GM12878 (cell line): ENCODE results near the gene RPL29. TPM values are rescaled to one million over a fixed set of nuclear protein-coding genes. Genes with fewer than 3 reads are reported as not detected.

Source experiments
- BMI1 ChIP-seq: fragments of 450-650 bp; IDR thresholded peaks from 2 replicates; pipeline ENCODE4 v1.6.1; 2016; ENCODE audit warnings: mild to moderate bottlenecking, moderate library complexity, borderline replicate concordance
- BRCA1 ChIP-seq: IDR thresholded peaks from 2 replicates; pipeline ENCODE4 v1.6.1; 2011; ENCODE audit warnings: low read depth, low read length, improper control_type of control experiment
- CHD2 ChIP-seq: IDR thresholded peaks from 2 replicates; pipeline ENCODE4 v1.6.1; 2011; ENCODE audit warnings: low read depth, low read length, improper control_type of control experiment, borderline replicate concordance
- CHD4 ChIP-seq: fragments of 200-600 bp; sonication (generic); IDR thresholded peaks from 2 replicates; pipeline ENCODE4 v1.6.1; 2016; ENCODE audit warnings: mild to moderate bottlenecking
- FOXM1 ChIP-seq: IDR thresholded peaks from 2 replicates; pipeline ENCODE4 v1.6.1; 2012; ENCODE audit warnings: low read depth, mild to moderate bottlenecking, inconsistent platforms, low read length, moderate library complexity
- MEF2A ChIP-seq: IDR thresholded peaks from 2 replicates; pipeline ENCODE4 v1.6.1; 2011; ENCODE audit warnings: low read depth, mild to moderate bottlenecking, low read length, moderate library complexity; ENCODE audit not compliant: insufficient read depth
- MYC ChIP-seq: IDR thresholded peaks from 2 replicates; pipeline ENCODE4 v1.6.1; 2011; ENCODE audit warnings: mild to moderate bottlenecking, low read length, moderate library complexity, inconsistent platforms; ENCODE audit not compliant: insufficient read depth, insufficient replicate concordance, insufficient read length, severe bottlenecking
- NFIC ChIP-seq: IDR thresholded peaks from 2 replicates; pipeline ENCODE4 v1.6.1; 2012; ENCODE audit warnings: low read depth, mild to moderate bottlenecking, inconsistent platforms, low read length, moderate library complexity
- NFYA ChIP-seq: IDR thresholded peaks from 2 replicates; pipeline ENCODE4 v1.6.1; 2011; ENCODE audit warnings: low read depth, mild to moderate bottlenecking, low read length, improper control_type of control experiment, borderline replicate concordance
- NR2F1 ChIP-seq: fragments of 450-650 bp; conservative IDR thresholded peaks from 2 replicates; pipeline ENCODE4 v1.6.1; 2017; ENCODE audit warnings: mild to moderate bottlenecking
- NRF1 ChIP-seq: conservative IDR thresholded peaks from 2 replicates; pipeline ENCODE4 v1.6.1; 2011; ENCODE audit warnings: mild to moderate bottlenecking, low read depth, low read length, improper control_type of control experiment
- RELA ChIP-seq: fragments of 450-650 bp; IDR thresholded peaks from 2 replicates; pipeline ENCODE4 v1.8.0; 2014; ENCODE audit warnings: borderline replicate concordance; ENCODE audit not compliant: partially characterized antibody
- SMAD5 ChIP-seq: IDR thresholded peaks from 2 replicates; pipeline ENCODE4 v1.6.1; 2016; ENCODE audit warnings: antibody characterized with exemption, low read depth
- SMARCA5 ChIP-seq: fragments of 450-650 bp; IDR thresholded peaks from 2 replicates; pipeline ENCODE4 v1.6.1; 2017; ENCODE audit warnings: mild to moderate bottlenecking
- SMC3 ChIP-seq: IDR thresholded peaks from 2 replicates; pipeline ENCODE4 v1.6.1; 2011; ENCODE audit warnings: low read length, improper control_type of control experiment, borderline replicate concordance
- SREBF1 ChIP-seq: IDR thresholded peaks from 2 replicates; pipeline ENCODE4 v1.6.1; 2012; ENCODE audit warnings: mild to moderate bottlenecking, low read length
- SUPT20H ChIP-seq: IDR thresholded peaks from 2 replicates; pipeline ENCODE4 v1.6.1; 2011; ENCODE audit warnings: low read depth, mild to moderate bottlenecking, low read length, moderate library complexity, borderline replicate concordance; ENCODE audit not compliant: control insufficient read depth
- TARDBP ChIP-seq: IDR thresholded peaks from 2 replicates; pipeline ENCODE4 v1.6.1; 2016; ENCODE audit warnings: borderline replicate concordance
- TCF7 ChIP-seq: IDR thresholded peaks from 2 replicates; pipeline ENCODE4 v1.6.1; 2014; ENCODE audit warnings: antibody characterized with exemption, borderline replicate concordance
- ZBTB33 ChIP-seq: fragments of 450-650 bp; IDR thresholded peaks from 2 replicates; pipeline ENCODE4 v1.6.1; 2017; ENCODE audit warnings: mild to moderate bottlenecking
- ZBTB4 ChIP-seq: fragments of 450-650 bp; formaldehyde crosslinking; IDR thresholded peaks from 2 replicates; pipeline ENCODE4 v1.4.0; 2022; ENCODE audit warnings: mild to moderate bottlenecking, moderate library complexity
- ZBTB40 ChIP-seq: fragments of 450-650 bp; IDR thresholded peaks from 2 replicates; pipeline ENCODE4 v1.6.1; 2016; ENCODE audit warnings: mild to moderate bottlenecking, moderate library complexity, borderline replicate concordance
- ZNF207 ChIP-seq: fragments of 450-650 bp; IDR thresholded peaks from 2 replicates; pipeline ENCODE4 v1.6.1; 2014; ENCODE audit warnings: antibody characterized with exemption, mild to moderate bottlenecking, borderline replicate concordance
- polyA plus RNA-seq, 11 experiments: library from polyadenylated mRNA; depleted of rRNA in 4 of 11; unstranded in 6 of 11; stranded (reverse) in 5 of 11; fragments of >200 nt; fragmentation: Nextera tagmentation in 4 of 11; fragmentation: Illumina TruSeq in 1 of 11; extraction: Ambion mirVana in 4 of 11; extraction: Trizol in 1 of 11; gene quantifications; 1 replicate in 1 of 11; 2 replicates in 10 of 11; pipeline versions ENCODE4 v1.2.1 to v1.2.3, GENCODE V29; 2011 to 2016; ENCODE audit warnings: inconsistent platforms in 2 of 11, missing spikeins in 2 of 11, low read depth in 1 of 11
- total RNA-seq, 4 experiments: library from RNA; depleted of rRNA in 3 of 4; stranded (reverse); fragments of >200 nt in 3 of 4; fragmentation: Illumina TruSeq in 1 of 4; extraction: Trizol in 1 of 4; gene quantifications; 2 replicates each; pipeline versions ENCODE4 v1.2.1 to v1.2.3, GENCODE V29; 2013 to 2021

RPL29 gene
- total and polyA plus RNA-seq, 10 of the 15 experiments (the other 5 are each of a cell fraction or from before 2014, with no cell fraction given) = 1,053 to 2,477 (median 1,657) TPM

- no peak for TF ChIP-seq CHD4
- TF ChIP-seq SUPT20H = no peak
- TF ChIP-seq NFIC = no peak
- TF ChIP-seq ZBTB4 (CRISPR knock-in tag) = no peak
- no peak for TF ChIP-seq ZNF207
- TF ChIP-seq FOXM1 = no peak
- TF ChIP-seq SREBF1 = no peak
- TF ChIP-seq BMI1 = no peak
- TF ChIP-seq SMC3 = peak; percentile 72; the same call in 1 of the 2 replicates
- TF ChIP-seq ZBTB33 = no peak
- no peak for TF ChIP-seq BRCA1
- no peak for TF ChIP-seq MEF2A
- no peak for TF ChIP-seq ZBTB40
- no peak for TF ChIP-seq RELA
- no peak for TF ChIP-seq SMAD5
- no peak for TF ChIP-seq MYC
- no peak for TF ChIP-seq SMARCA5
- TF ChIP-seq NRF1 = no peak
- TF ChIP-seq CHD2 = no peak
- TF ChIP-seq TARDBP = no peak
- TF ChIP-seq TCF7 = no peak
- TF ChIP-seq NR2F1 = peak; percentile 43
- no peak for TF ChIP-seq NFYA
These were observed 8.6 kb upstream of the RPL29 start (continued) for GRCh38 chr3:52004163-52004787.
